Esophagus squamous epithelium (tissue), 4 donors: ENCODE data around the gene CYP17A1.

Source experiments
- POLR2A ChIP-seq, 4 donors: fragments of 450-650 bp; IDR thresholded peaks; one replicate each; pipeline ENCODE4 v1.6.1; 2017; ENCODE audit warnings: antibody characterized with exemption in 4 of 4, mild to moderate bottlenecking in 4 of 4, moderate library complexity in 3 of 4
- TF ChIP-seq, protein P1 (sequence below), 6 experiments: fragments of 450-650 bp in 4 of 6; fragments of 200-600 bp in 2 of 6; sonication (generic) in 2 of 6; IDR thresholded peaks; one replicate each; pipeline ENCODE4 v1.5.1; 2016 to 2019; ENCODE audit warnings: antibody characterized with exemption in 6 of 6, mild to moderate bottlenecking in 4 of 6, moderate library complexity in 4 of 6

DNA sequence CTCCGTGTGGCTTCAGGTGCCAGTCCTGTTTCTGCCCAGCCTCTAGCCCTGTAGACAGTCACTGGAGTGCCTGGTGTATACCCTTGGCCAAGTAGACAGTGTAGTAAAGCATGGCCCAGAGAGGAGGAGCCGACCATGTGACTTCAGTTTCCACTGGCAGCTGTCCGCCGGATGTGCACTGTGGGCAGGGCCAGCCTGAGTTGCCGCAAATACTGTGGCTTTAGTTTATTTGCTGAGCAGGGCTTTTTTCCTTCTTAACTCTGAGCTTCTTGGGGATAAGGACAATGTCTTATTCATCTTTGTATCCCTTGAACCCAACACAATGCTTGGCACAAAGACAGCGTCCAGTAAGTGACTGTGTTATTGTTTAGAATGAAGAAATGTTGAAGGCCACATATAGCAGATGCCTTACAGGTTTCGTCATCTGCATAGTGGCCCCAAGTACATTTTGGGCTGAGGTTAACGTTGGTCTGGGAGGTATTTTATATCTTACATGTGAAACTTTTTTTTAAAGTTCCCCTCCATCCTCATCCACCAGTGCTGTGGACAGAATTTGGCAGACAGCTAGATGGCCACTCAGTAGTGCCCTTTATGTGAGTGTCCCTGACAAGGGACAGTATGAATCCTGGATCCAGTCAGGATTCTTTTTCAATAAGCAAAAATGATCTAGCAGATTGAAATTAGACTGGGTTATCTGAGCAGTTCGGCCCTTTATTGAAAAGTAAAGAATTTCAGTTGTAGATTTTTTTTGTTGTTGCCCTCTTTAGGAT is 40.6 kb downstream of the CYP17A1 start:
- TF ChIP-seq, protein P1, sequence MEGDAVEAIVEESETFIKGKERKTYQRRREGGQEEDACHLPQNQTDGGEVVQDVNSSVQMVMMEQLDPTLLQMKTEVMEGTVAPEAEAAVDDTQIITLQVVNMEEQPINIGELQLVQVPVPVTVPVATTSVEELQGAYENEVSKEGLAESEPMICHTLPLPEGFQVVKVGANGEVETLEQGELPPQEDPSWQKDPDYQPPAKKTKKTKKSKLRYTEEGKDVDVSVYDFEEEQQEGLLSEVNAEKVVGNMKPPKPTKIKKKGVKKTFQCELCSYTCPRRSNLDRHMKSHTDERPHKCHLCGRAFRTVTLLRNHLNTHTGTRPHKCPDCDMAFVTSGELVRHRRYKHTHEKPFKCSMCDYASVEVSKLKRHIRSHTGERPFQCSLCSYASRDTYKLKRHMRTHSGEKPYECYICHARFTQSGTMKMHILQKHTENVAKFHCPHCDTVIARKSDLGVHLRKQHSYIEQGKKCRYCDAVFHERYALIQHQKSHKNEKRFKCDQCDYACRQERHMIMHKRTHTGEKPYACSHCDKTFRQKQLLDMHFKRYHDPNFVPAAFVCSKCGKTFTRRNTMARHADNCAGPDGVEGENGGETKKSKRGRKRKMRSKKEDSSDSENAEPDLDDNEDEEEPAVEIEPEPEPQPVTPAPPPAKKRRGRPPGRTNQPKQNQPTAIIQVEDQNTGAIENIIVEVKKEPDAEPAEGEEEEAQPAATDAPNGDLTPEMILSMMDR (IDR thresholded peaks at IDR 0.05), result no peak
- peak in 1 of 4 donors; percentile 54 for TF ChIP-seq POLR2A (IDR thresholded peaks at IDR 0.05)
